ENCODE measurements around the gene COL11A1. TPM values are rescaled to one million over a fixed set of nuclear protein-coding genes. Genes with fewer than 3 reads are reported as not detected.

COL11A1 gene
- total and polyA plus RNA-seq, 2 of the 13 experiments (the other 11 are each of a cell fraction or from before 2014, with no cell fraction given), result not detected

GRCh38 chr1:102857251-102857650 is 251.1 kb downstream of the COL11A1 start:
- no peak overlapping the region for H3K4me2 ChIP-seq (ENCODE audit: low read depth, low read length)
- no peak overlapping the region for H3K27ac ChIP-seq (ENCODE audit: extremely low read length, insufficient read depth, low read length)
- H2AFZ ChIP-seq (ENCODE audit: low read length), result no peak overlapping the region
- TF ChIP-seq ZFAT (CRISPR knock-in tag; conservative IDR thresholded peaks at IDR 0.05) (no peak), ZNF12 (CRISPR knock-in tag; IDR thresholded peaks at IDR 0.05) (no peak), REPIN1 (CRISPR knock-in tag; IDR thresholded peaks at IDR 0.05; ENCODE audit: borderline replicate concordance, low read depth) (no peak), ZNF256 (CRISPR knock-in tag; conservative IDR thresholded peaks at IDR 0.05) (no peak), RCOR2 (CRISPR knock-in tag; IDR thresholded peaks at IDR 0.05) (no peak), MYC (CRISPR knock-in tag; IDR thresholded peaks at IDR 0.05; ENCODE audit: borderline replicate concordance) (no peak), ZBED4 (CRISPR knock-in tag; IDR thresholded peaks at IDR 0.05; ENCODE audit: borderline replicate concordance) (no peak), ZNF503 (CRISPR knock-in tag; IDR thresholded peaks at IDR 0.05) (no peak), TCF7 (IDR thresholded peaks at IDR 0.05; ENCODE audit: low read depth) (no peak)
- no peaks in the 10 kb centered on the region for H3K4me1 ChIP-seq (ENCODE audit: insufficient read depth, low read length)
- BruUV-seq (replicated peaks), result no TSS peak
- H3K4me3 ChIP-seq (replicated peaks in 1 of 3; ENCODE audit: insufficient read depth in 1 of 3, low read depth in 2 of 3, low read length in 3 of 3), result no peak overlapping the region
- no peaks in the 10 kb centered on the region for H3K36me3 ChIP-seq (replicated peaks in 1 of 2; ENCODE audit: control insufficient read depth in 1 of 2, insufficient read depth in 2 of 2, low read length in 2 of 2)
- FAIRE-seq, result no peak
- H4K20me1 ChIP-seq (ENCODE audit: insufficient read depth, low read length), result no peaks in the 10 kb centered on the region
- ATAC-seq, result no peak
- CTCF ChIA-PET (ENCODE audit: low intra/inter-chr PET ratio, low total read pairs), result no interaction called here
- H3K9me3 ChIP-seq (ENCODE audit: low read length), result peaks cover 29% of the 10 kb centered on the region
- intact Hi-C loops (cut with micrococcal nuclease; ENCODE audit: unreplicated experiment) (no loop called here), in situ Hi-C loops (cut with HindIII; ENCODE audit: extremely low pct_ligation_motif_present, low pct_unique_long_range_greater_than_20kb) (no loop called here)
- DNase-seq (ENCODE audit: low spot score), result no peak
- H3K79me2 ChIP-seq (ENCODE audit: insufficient read depth, low read length), result no peaks in the 10 kb centered on the region
- no peaks in the 10 kb centered on the region for H3K27me3 ChIP-seq (ENCODE audit: control insufficient read depth in 1 of 2, insufficient read depth in 2 of 2, low read length in 2 of 2)
- H3K9ac ChIP-seq (ENCODE audit: insufficient read depth, low read depth, low read length), result no peak overlapping the region
- POLR2A ChIA-PET, result no interaction called here
